Measurements from ENCODE around the gene BUB3.

Gene BUB3

DNA sequence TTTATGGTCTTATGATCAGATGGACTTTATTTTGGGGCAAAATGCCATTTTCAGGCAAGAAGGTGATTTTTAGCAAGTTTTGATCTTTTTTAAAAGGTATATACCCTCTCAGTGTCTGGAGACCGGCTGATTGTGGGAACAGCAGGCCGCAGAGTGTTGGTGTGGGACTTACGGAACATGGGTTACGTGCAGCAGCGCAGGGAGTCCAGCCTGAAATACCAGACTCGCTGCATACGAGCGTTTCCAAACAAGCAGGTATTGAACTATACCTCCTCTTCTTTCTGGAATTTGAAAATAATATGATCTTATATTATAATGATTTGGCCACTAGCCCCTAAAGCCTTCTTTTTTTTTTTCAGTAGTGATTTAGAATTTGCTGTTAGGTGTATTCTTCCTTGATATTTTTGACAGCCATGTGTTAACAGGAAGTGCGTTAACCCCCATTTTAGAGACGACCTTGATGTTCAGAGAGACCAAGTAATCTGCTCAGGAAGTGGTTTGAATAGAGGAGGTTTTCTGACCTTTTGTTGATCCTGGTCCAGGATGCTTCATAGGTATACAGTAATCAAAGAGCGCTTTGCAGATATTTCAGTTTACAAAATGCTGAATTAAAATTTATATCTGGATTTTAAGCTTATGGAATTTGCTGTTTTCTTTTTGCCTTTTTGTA, 6.2 kb downstream of the BUB3 start:
- no peak overlapping the region for H2BK5ac ChIP-seq (ENCODE audit: low read depth, low read length, poor library complexity, severe bottlenecking)
- H3K9ac ChIP-seq (ENCODE audit: low read length) = no peak overlapping the region
- no peaks in the 10 kb centered on the region for H3K27me3 ChIP-seq (ENCODE audit: control insufficient read depth in 1 of 2, insufficient read depth in 1 of 2, low read length in 2 of 2)
- H3K23ac ChIP-seq (ENCODE audit: low read length in 2 of 2) = no peak overlapping the region
- H3K4me1 ChIP-seq (ENCODE audit: control insufficient read depth, insufficient read depth, low read depth, low read length) = peaks cover 3% of the 10 kb centered on the region
- no peak overlapping the region for H3K4ac ChIP-seq (ENCODE audit: low read depth in 1 of 2, low read length in 2 of 2)
- no peak overlapping the region for H2BK15ac ChIP-seq (ENCODE audit: low read depth, poor library complexity, severe bottlenecking)
- H3K79me1 ChIP-seq (replicated peaks; ENCODE audit: low read length, poor library complexity, severe bottlenecking) = peaks cover 13% of the 10 kb centered on the region
- H4K91ac ChIP-seq (ENCODE audit: low read length) = no peak overlapping the region
- H2BK120ac ChIP-seq (ENCODE audit: low read depth, low read length) = no peak overlapping the region
- no peak for DNase-seq
- no peak overlapping the region for H4K8ac ChIP-seq (ENCODE audit: low read length)
- no peak overlapping the region for H3K18ac ChIP-seq (ENCODE audit: low read depth in 1 of 2, low read length in 2 of 2)
- H2BK12ac ChIP-seq (ENCODE audit: low read length in 2 of 2) = no peak overlapping the region
- H2AFZ ChIP-seq (ENCODE audit: low read depth, low read length) = no peak overlapping the region
- H3K4me3 ChIP-seq (ENCODE audit: insufficient read depth in 1 of 2, low read depth in 1 of 2, low read length in 2 of 2) = no peak overlapping the region
- WGBS = 95% methylated on average over 8 of the region's 11 CpGs
- H3K9me3 ChIP-seq (ENCODE audit: control insufficient read depth, low read length) = no peaks in the 10 kb centered on the region
- no peak overlapping the region for H3K4me2 ChIP-seq (ENCODE audit: low read length, poor library complexity, severe bottlenecking)
- H3K27ac ChIP-seq (ENCODE audit: low read length, poor library complexity, severe bottlenecking) = no peak overlapping the region
- H2AK5ac ChIP-seq (ENCODE audit: low read length, severe bottlenecking) = no peak overlapping the region
- H3K14ac ChIP-seq (ENCODE audit: low read length in 2 of 2) = no peak overlapping the region
- H3K36me3 ChIP-seq (ENCODE audit: control insufficient read depth in 1 of 2, insufficient read depth in 2 of 2, low read depth in 1 of 2, low read length in 2 of 2) = peaks cover 6 to 93% of the 10 kb centered on the region in 2 experiments

DNA sequence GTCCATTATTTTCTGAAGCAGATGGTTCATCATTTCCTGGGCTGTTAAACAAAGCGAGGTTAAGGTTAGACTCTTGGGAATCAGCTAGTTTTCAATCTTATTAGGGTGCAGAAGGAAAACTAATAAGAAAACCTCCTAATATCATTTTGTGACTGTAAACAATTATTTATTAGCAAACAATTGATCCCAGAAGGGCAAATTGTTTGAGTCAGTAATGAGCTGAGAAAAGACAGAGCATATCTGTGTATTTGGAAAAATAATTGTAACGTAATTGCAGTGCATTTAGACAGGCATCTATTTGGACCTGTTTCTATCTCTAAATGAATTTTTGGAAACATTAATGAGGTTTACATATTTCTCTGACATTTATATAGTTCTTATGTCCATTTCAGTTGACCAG, 10.1 kb downstream of the BUB3 start:
- H2BK12ac ChIP-seq (ENCODE audit: low read length in 2 of 2) = no peak overlapping the region
- 100% methylated on average over 1 of the region's 2 CpGs for WGBS
- H3K4ac ChIP-seq (ENCODE audit: low read depth in 1 of 2, low read length in 2 of 2) = no peak overlapping the region
- H2BK5ac ChIP-seq (ENCODE audit: low read depth, low read length, poor library complexity, severe bottlenecking) = no peak overlapping the region
- no peak overlapping the region for H3K27ac ChIP-seq (ENCODE audit: low read length, poor library complexity, severe bottlenecking)
- no peak overlapping the region for H4K91ac ChIP-seq (ENCODE audit: low read length)
- H3K36me3 ChIP-seq (ENCODE audit: control insufficient read depth in 1 of 2, insufficient read depth in 2 of 2, low read depth in 1 of 2, low read length in 2 of 2) = peaks cover 6 to 85% of the 10 kb centered on the region in 2 experiments
- H2AFZ ChIP-seq (ENCODE audit: low read depth, low read length) = no peak overlapping the region
- no peak overlapping the region for H2BK120ac ChIP-seq (ENCODE audit: low read depth, low read length)
- no peaks in the 10 kb centered on the region for H3K9me3 ChIP-seq (ENCODE audit: control insufficient read depth, low read length)
- peaks cover 31% of the 10 kb centered on the region for H3K79me1 ChIP-seq (replicated peaks; ENCODE audit: low read length, poor library complexity, severe bottlenecking)
- DNase-seq = no peak
- no peaks in the 10 kb centered on the region for H3K27me3 ChIP-seq (ENCODE audit: control insufficient read depth in 1 of 2, insufficient read depth in 1 of 2, low read length in 2 of 2)
- no peak overlapping the region for H3K18ac ChIP-seq (ENCODE audit: low read depth in 1 of 2, low read length in 2 of 2)
- H3K14ac ChIP-seq (ENCODE audit: low read length in 2 of 2) = no peak overlapping the region
- H4K8ac ChIP-seq (ENCODE audit: low read length) = no peak overlapping the region
- no peak overlapping the region for H3K4me3 ChIP-seq (ENCODE audit: insufficient read depth in 1 of 2, low read depth in 1 of 2, low read length in 2 of 2)
- no peaks in the 10 kb centered on the region for H3K4me1 ChIP-seq (ENCODE audit: control insufficient read depth, insufficient read depth, low read depth, low read length)
- H2BK15ac ChIP-seq (ENCODE audit: low read depth, poor library complexity, severe bottlenecking) = no peak overlapping the region
- no peak overlapping the region for H3K4me2 ChIP-seq (ENCODE audit: low read length, poor library complexity, severe bottlenecking)
- H2AK5ac ChIP-seq (ENCODE audit: low read length, severe bottlenecking) = no peak overlapping the region
- H3K23ac ChIP-seq (ENCODE audit: low read length in 2 of 2) = no peak overlapping the region
- H3K9ac ChIP-seq (ENCODE audit: low read length) = no peak overlapping the region

DNA sequence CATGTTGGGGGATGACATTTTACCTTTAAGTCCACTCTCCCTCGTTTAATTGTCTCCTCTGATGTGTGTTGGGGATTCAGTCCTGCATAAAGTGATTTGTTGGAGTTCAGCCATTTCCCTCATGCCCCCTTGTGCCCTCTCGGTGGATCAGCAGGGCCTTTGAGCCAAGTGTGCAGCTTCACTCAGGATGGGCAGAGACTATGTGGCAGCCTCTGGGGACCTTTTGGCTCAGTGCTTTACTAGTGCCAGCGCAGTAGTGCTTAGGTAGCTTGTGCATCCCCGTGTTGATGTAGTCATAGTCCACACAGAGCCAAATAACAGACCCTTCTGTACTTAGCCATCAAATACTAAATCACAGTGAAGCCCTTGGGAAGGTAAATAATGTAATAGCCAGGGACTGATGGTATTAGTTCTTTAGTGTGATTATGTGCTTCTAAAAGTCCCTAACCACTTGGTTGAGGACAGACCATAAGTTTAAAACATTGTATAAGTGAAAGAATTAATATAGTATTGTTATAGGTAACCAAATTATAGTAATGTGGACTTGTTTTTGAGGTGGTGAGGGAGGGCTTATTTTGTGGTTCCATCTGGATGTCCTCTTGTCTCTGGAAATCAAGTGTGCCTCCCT, 11.4 kb downstream of the BUB3 start:
- Histone ChIP-seq H3K79me1 (replicated peaks; ENCODE audit: low read length, poor library complexity, severe bottlenecking) (peaks cover 35% of the 10 kb centered on the region), H3K9ac (ENCODE audit: low read length) (no peak overlapping the region), H3K4me3 (ENCODE audit: insufficient read depth in 1 of 2, low read depth in 1 of 2, low read length in 2 of 2) (no peak overlapping the region), H3K36me3 (ENCODE audit: control insufficient read depth in 1 of 2, insufficient read depth in 2 of 2, low read depth in 1 of 2, low read length in 2 of 2) (peaks cover 10 to 88% of the 10 kb centered on the region in 2 experiments), H3K9me3 (ENCODE audit: control insufficient read depth, low read length) (no peaks in the 10 kb centered on the region), H4K8ac (ENCODE audit: low read length) (no peak overlapping the region), H2AK5ac (ENCODE audit: low read length, severe bottlenecking) (no peak overlapping the region), H2BK5ac (ENCODE audit: low read depth, low read length, poor library complexity, severe bottlenecking) (no peak overlapping the region), H2BK12ac (ENCODE audit: low read length in 2 of 2) (no peak overlapping the region), H3K27me3 (ENCODE audit: control insufficient read depth in 1 of 2, insufficient read depth in 1 of 2, low read length in 2 of 2) (no peaks in the 10 kb centered on the region), H3K4me2 (ENCODE audit: low read length, poor library complexity, severe bottlenecking) (no peak overlapping the region), H4K91ac (ENCODE audit: low read length) (no peak overlapping the region), H2BK15ac (ENCODE audit: low read depth, poor library complexity, severe bottlenecking) (no peak overlapping the region), H3K27ac (ENCODE audit: low read length, poor library complexity, severe bottlenecking) (no peak overlapping the region), H2BK120ac (ENCODE audit: low read depth, low read length) (no peak overlapping the region), H3K4ac (ENCODE audit: low read depth in 1 of 2, low read length in 2 of 2) (no peak overlapping the region), H3K23ac (ENCODE audit: low read length in 2 of 2) (no peak overlapping the region), H2AFZ (ENCODE audit: low read depth, low read length) (no peak overlapping the region), H3K14ac (ENCODE audit: low read length in 2 of 2) (no peak overlapping the region), H3K18ac (ENCODE audit: low read depth in 1 of 2, low read length in 2 of 2) (no peak overlapping the region), H3K4me1 (ENCODE audit: control insufficient read depth, insufficient read depth, low read depth, low read length) (no peaks in the 10 kb centered on the region)
- no peak for DNase-seq
- 96% methylated on average over 2 of the region's 4 CpGs for WGBS

DNA sequence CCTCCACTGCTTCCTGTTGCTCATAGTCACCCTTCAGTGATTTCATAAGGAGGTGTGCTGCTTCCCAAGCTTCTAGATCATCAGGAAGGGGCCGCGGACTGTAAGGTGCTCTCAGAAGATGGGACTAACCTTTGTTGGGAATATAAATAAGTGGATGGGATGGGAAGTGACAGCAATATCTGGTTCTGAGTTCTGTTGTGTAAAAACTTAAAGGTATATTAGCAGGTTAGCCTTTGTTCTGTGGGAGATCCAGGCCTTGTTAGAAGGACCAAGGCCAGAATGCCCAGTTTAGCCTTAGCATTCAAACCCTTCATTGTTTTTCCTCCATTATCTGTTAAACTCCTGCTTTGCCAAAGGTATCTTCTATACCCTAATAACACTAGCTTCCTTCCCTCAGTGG, 12.4 kb downstream of the BUB3 start:
- H3K27ac ChIP-seq (ENCODE audit: low read length, poor library complexity, severe bottlenecking) = no peak overlapping the region
- no peak overlapping the region for H3K18ac ChIP-seq (ENCODE audit: low read depth in 1 of 2, low read length in 2 of 2)
- H3K79me1 ChIP-seq (replicated peaks; ENCODE audit: low read length, poor library complexity, severe bottlenecking) = peaks cover 39% of the 10 kb centered on the region
- no peaks in the 10 kb centered on the region for H3K27me3 ChIP-seq (ENCODE audit: control insufficient read depth in 1 of 2, insufficient read depth in 1 of 2, low read length in 2 of 2)
- H3K14ac ChIP-seq (ENCODE audit: low read length in 2 of 2) = no peak overlapping the region
- no peak overlapping the region for H3K4me2 ChIP-seq (ENCODE audit: low read length, poor library complexity, severe bottlenecking)
- no peak overlapping the region for H2AFZ ChIP-seq (ENCODE audit: low read depth, low read length)
- H2BK5ac ChIP-seq (ENCODE audit: low read depth, low read length, poor library complexity, severe bottlenecking) = no peak overlapping the region
- no peak overlapping the region for H2BK12ac ChIP-seq (ENCODE audit: low read length in 2 of 2)
- H3K4me1 ChIP-seq (ENCODE audit: control insufficient read depth, insufficient read depth, low read depth, low read length) = no peaks in the 10 kb centered on the region
- no peak overlapping the region for H2AK5ac ChIP-seq (ENCODE audit: low read length, severe bottlenecking)
- no peak overlapping the region for H4K91ac ChIP-seq (ENCODE audit: low read length)
- H4K8ac ChIP-seq (ENCODE audit: low read length) = no peak overlapping the region
- no peak overlapping the region for H2BK120ac ChIP-seq (ENCODE audit: low read depth, low read length)
- WGBS = 97% methylated on average over 2 of the region's 2 CpGs
- no peak overlapping the region for H3K4me3 ChIP-seq (ENCODE audit: insufficient read depth in 1 of 2, low read depth in 1 of 2, low read length in 2 of 2)
- no peak for DNase-seq
- no peak overlapping the region for H3K23ac ChIP-seq (ENCODE audit: low read length in 2 of 2)
- H3K4ac ChIP-seq (ENCODE audit: low read depth in 1 of 2, low read length in 2 of 2) = no peak overlapping the region
- no peak overlapping the region for H2BK15ac ChIP-seq (ENCODE audit: low read depth, poor library complexity, severe bottlenecking)
- peaks cover 10 to 82% of the 10 kb centered on the region in 2 experiments for H3K36me3 ChIP-seq (ENCODE audit: control insufficient read depth in 1 of 2, insufficient read depth in 2 of 2, low read depth in 1 of 2, low read length in 2 of 2)
- no peak overlapping the region for H3K9ac ChIP-seq (ENCODE audit: low read length)
- no peaks in the 10 kb centered on the region for H3K9me3 ChIP-seq (ENCODE audit: control insufficient read depth, low read length)
